CD14-positive monocyte (primary cell): ENCODE results near the gene MS4A4A. TPM values are rescaled to one million over a fixed set of nuclear protein-coding genes. Genes with fewer than 3 reads are reported as not detected.
A peak's percentile ranks its signal among the peaks of the same experiment; 100 is the strongest.

Experiments
- DNase-seq, 3 donors: peaks; one replicate each; pipeline ENCODE4 v3.0.0-alpha.2; 2011 to 2022
- H2AFZ ChIP-seq: 2 replicates; pipeline ENCODE4 v1.6.0; 2012; ENCODE audit warnings: mild to moderate bottlenecking, low read depth, low read length, inconsistent platforms; ENCODE audit not compliant: insufficient read depth, poor library complexity, severe bottlenecking
- H3K27ac ChIP-seq, 2 donors: 1 replicate in 1 of 2; 2 replicates in 1 of 2; pipeline ENCODE4 v1.5.1; 2012 to 2013; ENCODE audit warnings: low read length in 2 of 2, control low read depth in 1 of 2, inconsistent platforms in 1 of 2, low read depth in 1 of 2, mild to moderate bottlenecking in 1 of 2
- H3K27me3 ChIP-seq, 2 donors: one replicate each; pipeline versions ENCODE4 v1.6.0 to v1.6.1; 2011 to 2013; ENCODE audit warnings: low read length in 2 of 2; ENCODE audit not compliant: control insufficient read depth in 2 of 2, insufficient read depth in 2 of 2
- H3K36me3 ChIP-seq, 2 donors: replicated peaks in 1 of 2; 1 replicate in 1 of 2; 2 replicates in 1 of 2; pipeline versions ENCODE4 v1.5.1 to v1.6.1; 2012 to 2013; ENCODE audit warnings: low read length in 2 of 2, control low read depth in 1 of 2, inconsistent platforms in 1 of 2, mild to moderate bottlenecking in 1 of 2; ENCODE audit not compliant: insufficient read depth in 2 of 2, control insufficient read depth in 1 of 2
- H3K4me1 ChIP-seq, 2 donors: 1 replicate in 1 of 2; 2 replicates in 1 of 2; pipeline versions ENCODE4 v1.5.1 to v1.6.1; 2012 to 2013; ENCODE audit warnings: low read length in 2 of 2, control low read depth in 1 of 2, inconsistent platforms in 1 of 2, mild to moderate bottlenecking in 1 of 2, moderate library complexity in 1 of 2; ENCODE audit not compliant: insufficient read depth in 2 of 2, control insufficient read depth in 1 of 2
- H3K4me2 ChIP-seq: replicated peaks from 2 replicates; pipeline ENCODE3; 2012; ENCODE audit warnings: low read length, moderate library complexity, mild to moderate bottlenecking; ENCODE audit not compliant: poor library complexity, severe bottlenecking; ENCODE audit errors: extremely low read depth
- H3K4me3 ChIP-seq, 3 experiments: fragments of 200-600 bp in 1 of 3; sonication (generic) in 1 of 3; replicated peaks in 1 of 3; 1 replicate in 2 of 3; 2 replicates in 1 of 3; pipeline ENCODE4 v1.5.1; 2011 to 2013; ENCODE audit warnings: low read length in 3 of 3, mild to moderate bottlenecking in 3 of 3, control low read depth in 2 of 3, low read depth in 2 of 3, inconsistent platforms in 1 of 3, moderate library complexity in 1 of 3
- H3K79me2 ChIP-seq: 2 replicates; pipeline ENCODE4 v1.6.0; 2012; ENCODE audit warnings: mild to moderate bottlenecking, control low read depth, inconsistent platforms, low read length, moderate library complexity; ENCODE audit not compliant: insufficient read depth
- H3K9ac ChIP-seq: 2 replicates; pipeline ENCODE4 v1.6.0; 2017; ENCODE audit warnings: low read length, mild to moderate bottlenecking; ENCODE audit not compliant: insufficient read depth, poor library complexity, severe bottlenecking
- H3K9me3 ChIP-seq, 2 donors: replicated peaks in 1 of 2; 1 replicate in 1 of 2; 2 replicates in 1 of 2; pipeline versions ENCODE4 v1.5.1 to v1.6.1; 2012 to 2013; ENCODE audit warnings: low read length in 2 of 2, control low read depth in 1 of 2; ENCODE audit not compliant: control insufficient read depth in 1 of 2, insufficient read depth in 1 of 2
- H4K20me1 ChIP-seq: 2 replicates; pipeline ENCODE4 v1.6.0; 2012; ENCODE audit warnings: mild to moderate bottlenecking, low read length, control low read depth, moderate library complexity; ENCODE audit not compliant: insufficient read depth
- H3K27ac Mint-ChIP-seq, 7 donors: one replicate each; pipeline ENCODE4 v1.8.0; 2020; ENCODE audit warnings: mild to moderate bottlenecking in 7 of 7, mixed read lengths in 7 of 7, moderate library complexity in 6 of 7, inconsistent platforms in 2 of 7
- H3K27me3 Mint-ChIP-seq, 3 donors: one replicate each; pipeline ENCODE4 v1.8.0; 2021 to 2022; ENCODE audit warnings: low read depth in 3 of 3, mild to moderate bottlenecking in 3 of 3, mixed read lengths in 3 of 3, moderate library complexity in 3 of 3, inconsistent platforms in 1 of 3
- H3K36me3 Mint-ChIP-seq, 2 donors: one replicate each; pipeline ENCODE4 v1.8.0; 2020; ENCODE audit warnings: mixed read lengths in 2 of 2, inconsistent platforms in 1 of 2, mild to moderate bottlenecking in 1 of 2
- H3K4me1 Mint-ChIP-seq: one replicate; pipeline ENCODE4 v1.8.0; 2020; ENCODE audit warnings: mild to moderate bottlenecking, mixed read lengths
- H3K4me3 Mint-ChIP-seq, 2 donors: one replicate each; pipeline ENCODE4 v1.8.0; 2020; ENCODE audit warnings: mild to moderate bottlenecking in 2 of 2, mixed read lengths in 2 of 2, moderate library complexity in 1 of 2
- H3K9me3 Mint-ChIP-seq, 7 donors: one replicate each; pipeline ENCODE4 v1.8.0; 2020 to 2022; ENCODE audit warnings: mixed read lengths in 7 of 7, mild to moderate bottlenecking in 6 of 7, moderate library complexity in 6 of 7, inconsistent platforms in 2 of 7
- WGBS: methylation state at CpG from one replicate; pipeline ENCODE4 v1.1.5; 2013; ENCODE audit warnings: missing lambda C conversion rate; ENCODE audit not compliant: insufficient coverage; 5-methylcytosine and 5-hydroxymethylcytosine counted together
- intact Hi-C, 2 donors: fragments of 100-400 bp; cut with micrococcal nuclease; formaldehyde crosslinking; loops; one replicate each; pipeline versions ENCODE4 v1.15.0 to v1.15.1; 2023
- polyA plus RNA-seq, 3 donors: library from polyadenylated mRNA; depleted of rRNA in 1 of 3; unstranded in 2 of 3; stranded (reverse) in 1 of 3; fragments of 300-500 nt in 2 of 3; fragments of >200 nt in 1 of 3; fragmentation: Illumina TruSeq in 2 of 3; gene quantifications; 1 replicate in 2 of 3; 2 replicates in 1 of 3; pipeline ENCODE4 v1.2.3, GENCODE V29; 2012 to 2021
- TF ChIP-seq, protein P1 (sequence below): fragments of 200-600 bp; IDR thresholded peaks from one replicate; pipeline ENCODE4 v1.8.0; 2022; ENCODE audit warnings: antibody characterized with exemption, mild to moderate bottlenecking

MS4A4A gene
- polyA plus RNA-seq, 3 donors = 19.2 to 41.8 (median 27.4) TPM

DNA sequence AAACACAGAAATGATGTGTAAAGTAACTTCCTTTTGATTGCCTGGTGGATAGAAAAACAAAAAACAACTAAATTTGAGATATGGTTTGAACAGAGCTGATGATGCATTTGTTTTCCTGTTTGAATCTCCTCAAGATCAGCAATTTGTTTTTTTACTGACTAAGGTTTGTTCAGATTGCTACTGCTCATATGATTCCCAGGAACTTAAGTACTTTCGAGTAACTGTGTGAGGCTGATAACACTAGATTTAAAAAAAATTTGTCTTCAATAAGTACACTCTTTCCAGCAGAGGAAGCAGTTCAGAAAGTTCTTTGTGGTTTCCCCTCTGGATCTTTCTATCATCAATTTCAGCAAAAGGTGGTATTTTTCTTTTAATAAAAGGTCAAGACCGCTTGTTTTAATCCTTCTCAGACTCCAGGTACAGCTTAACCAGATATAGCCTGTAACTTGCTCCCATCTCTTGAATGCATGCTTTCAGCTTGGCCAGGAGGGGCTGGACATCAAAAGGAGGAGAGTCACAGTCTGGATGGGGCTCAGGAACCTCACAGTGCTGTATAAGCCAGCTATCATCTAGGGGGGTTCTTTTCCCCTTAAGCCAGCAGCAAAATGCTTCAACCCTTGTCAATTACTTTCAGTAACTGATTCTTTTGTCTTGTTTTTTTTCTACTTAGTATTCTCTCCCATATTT lies 34.3 kb downstream of the MS4A4A start:
- H3K27me3 Mint-ChIP-seq = no peaks in the 10 kb centered on the region
- Histone ChIP-seq H3K79me2 (no peaks in the 10 kb centered on the region), H3K27me3 (no peaks in the 10 kb centered on the region), H3K9me3 (peaks cover 10 to 11% of the 10 kb centered on the region in 2 donors), H3K36me3 (peaks cover 0 to 5% of the 10 kb centered on the region in 2 donors), H2AFZ (no peak overlapping the region), H3K4me3 (no peak overlapping the region), H3K9ac (no peak overlapping the region), H3K4me1 (peaks cover 5 to 10% of the 10 kb centered on the region in 2 donors), H4K20me1 (no peaks in the 10 kb centered on the region), H3K27ac (no peak overlapping the region), H3K4me2 (no peak overlapping the region)
- WGBS = no CpG with 5 or more reads among the region's 2 CpGs
- H3K36me3 Mint-ChIP-seq = peaks cover 2 to 24% of the 10 kb centered on the region in 2 donors
- TF ChIP-seq, protein P1, sequence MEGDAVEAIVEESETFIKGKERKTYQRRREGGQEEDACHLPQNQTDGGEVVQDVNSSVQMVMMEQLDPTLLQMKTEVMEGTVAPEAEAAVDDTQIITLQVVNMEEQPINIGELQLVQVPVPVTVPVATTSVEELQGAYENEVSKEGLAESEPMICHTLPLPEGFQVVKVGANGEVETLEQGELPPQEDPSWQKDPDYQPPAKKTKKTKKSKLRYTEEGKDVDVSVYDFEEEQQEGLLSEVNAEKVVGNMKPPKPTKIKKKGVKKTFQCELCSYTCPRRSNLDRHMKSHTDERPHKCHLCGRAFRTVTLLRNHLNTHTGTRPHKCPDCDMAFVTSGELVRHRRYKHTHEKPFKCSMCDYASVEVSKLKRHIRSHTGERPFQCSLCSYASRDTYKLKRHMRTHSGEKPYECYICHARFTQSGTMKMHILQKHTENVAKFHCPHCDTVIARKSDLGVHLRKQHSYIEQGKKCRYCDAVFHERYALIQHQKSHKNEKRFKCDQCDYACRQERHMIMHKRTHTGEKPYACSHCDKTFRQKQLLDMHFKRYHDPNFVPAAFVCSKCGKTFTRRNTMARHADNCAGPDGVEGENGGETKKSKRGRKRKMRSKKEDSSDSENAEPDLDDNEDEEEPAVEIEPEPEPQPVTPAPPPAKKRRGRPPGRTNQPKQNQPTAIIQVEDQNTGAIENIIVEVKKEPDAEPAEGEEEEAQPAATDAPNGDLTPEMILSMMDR = no peak
- H3K27ac Mint-ChIP-seq = peak overlapping the region in 1 of 7 donors; percentile 14
- H3K9me3 Mint-ChIP-seq = peaks cover 3 to 12% (median 9%) of the 10 kb centered on the region in 7 donors
- peaks cover 10% of the 10 kb centered on the region for H3K4me1 Mint-ChIP-seq
- intact Hi-C loops = no loop called here
- DNase-seq = no peak
- no peak overlapping the region for H3K4me3 Mint-ChIP-seq

DNA sequence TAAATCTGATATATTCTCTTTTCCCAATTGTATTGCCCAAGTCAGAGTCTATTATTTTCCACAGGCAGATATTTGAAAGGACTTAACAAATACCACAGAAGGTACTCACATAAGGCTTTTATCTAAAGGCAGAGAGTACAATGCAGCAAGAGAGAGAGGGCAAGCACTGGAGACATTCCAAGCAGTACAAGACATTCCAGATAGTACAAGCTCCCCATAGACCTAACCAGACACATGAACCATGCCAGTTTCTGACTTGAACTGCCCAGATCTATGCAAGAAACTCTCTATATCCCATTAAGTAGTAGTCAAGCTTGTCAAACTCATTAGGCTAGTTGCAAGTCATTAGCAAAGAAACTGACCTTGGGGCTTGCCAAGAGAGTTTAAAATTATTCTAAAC lies 35.4 kb downstream of the MS4A4A start:
- Mint-ChIP-seq H3K4me3 (no peak overlapping the region), H3K36me3 (peaks cover 2 to 19% of the 10 kb centered on the region in 2 donors), H3K9me3 (peaks cover 13 to 22% (median 16%) of the 10 kb centered on the region in 7 donors), H3K27me3 (no peaks in the 10 kb centered on the region), H3K27ac (no peak overlapping the region), H3K4me1 (peaks cover 2% of the 10 kb centered on the region)
- Histone ChIP-seq H3K27me3 (no peaks in the 10 kb centered on the region), H3K27ac (no peak overlapping the region), H2AFZ (no peak overlapping the region), H4K20me1 (no peaks in the 10 kb centered on the region), H3K9ac (no peak overlapping the region), H3K79me2 (no peaks in the 10 kb centered on the region), H3K9me3 (peaks cover 11 to 20% of the 10 kb centered on the region in 2 donors), H3K36me3 (peaks cover 0 to 5% of the 10 kb centered on the region in 2 donors), H3K4me2 (no peak overlapping the region), H3K4me1 (peaks cover 0 to 1% of the 10 kb centered on the region in 2 donors), H3K4me3 (no peak overlapping the region)
- intact Hi-C loops = no loop called here
- TF ChIP-seq, protein P1 = no peak
- DNase-seq = no peak
